ENCODE data around the gene IGSF9B. TPM values are rescaled to one million over a fixed set of nuclear protein-coding genes. Genes with fewer than 3 reads are reported as not detected.

The IGSF9B gene
- total and polyA plus RNA-seq, 5 experiments from 2014 or later = 0.35 to 16.1 (median 2.2) TPM

DNA sequence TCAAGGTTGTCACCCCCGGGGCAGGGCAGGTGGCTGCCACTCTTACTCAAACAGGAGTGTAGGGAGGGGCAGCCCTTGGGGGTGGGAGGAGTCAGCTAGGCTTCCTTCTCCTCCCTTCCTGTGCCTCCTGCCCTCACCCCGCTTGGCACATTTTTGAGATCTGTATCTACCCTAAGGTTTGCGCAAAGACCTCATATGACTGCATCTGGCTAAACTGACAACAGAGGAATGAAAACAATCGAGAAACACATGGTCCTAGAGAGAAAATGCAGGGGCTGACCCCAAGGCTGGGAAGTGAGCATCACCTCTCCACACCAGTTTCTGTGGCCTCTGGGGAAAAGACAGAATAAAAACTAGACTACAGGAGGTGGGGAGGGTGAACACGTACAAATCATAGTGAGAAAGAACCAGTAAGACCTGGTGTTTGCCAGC lies 28.1 kb downstream of the IGSF9B start:
- POLR2A ChIA-PET = interaction anchor here (0.5 to 1.8 kb wide), 8 partner anchors 16 to 296 kb away, joined by 3 to 6 read pairs (median 3); partner anchors contain the start of genes NCAPD3 and VPS26B
- Mint-ChIP-seq H3K27me3 (no peaks in the 10 kb centered on the region), H3K36me3 (peaks cover 0 to 12% (median 11%) of the 10 kb centered on the region in 3 donors), H3K9me3 (no peaks in the 10 kb centered on the region), H3K4me3 (peak overlapping the region; percentile 5 to 94 (median 70)), H3K27ac (peak overlapping the region in 9 of 10 donors; percentile 29 to 83 (median 74)), H3K4me1 (peaks cover 11 to 19% (median 18%) of the 10 kb centered on the region in 4 donors)
- peak in 6 of 10 donors; percentile 27 to 37 (median 32) for DNase-seq
- ATAC-seq = peak; percentile 67 to 69

DNA sequence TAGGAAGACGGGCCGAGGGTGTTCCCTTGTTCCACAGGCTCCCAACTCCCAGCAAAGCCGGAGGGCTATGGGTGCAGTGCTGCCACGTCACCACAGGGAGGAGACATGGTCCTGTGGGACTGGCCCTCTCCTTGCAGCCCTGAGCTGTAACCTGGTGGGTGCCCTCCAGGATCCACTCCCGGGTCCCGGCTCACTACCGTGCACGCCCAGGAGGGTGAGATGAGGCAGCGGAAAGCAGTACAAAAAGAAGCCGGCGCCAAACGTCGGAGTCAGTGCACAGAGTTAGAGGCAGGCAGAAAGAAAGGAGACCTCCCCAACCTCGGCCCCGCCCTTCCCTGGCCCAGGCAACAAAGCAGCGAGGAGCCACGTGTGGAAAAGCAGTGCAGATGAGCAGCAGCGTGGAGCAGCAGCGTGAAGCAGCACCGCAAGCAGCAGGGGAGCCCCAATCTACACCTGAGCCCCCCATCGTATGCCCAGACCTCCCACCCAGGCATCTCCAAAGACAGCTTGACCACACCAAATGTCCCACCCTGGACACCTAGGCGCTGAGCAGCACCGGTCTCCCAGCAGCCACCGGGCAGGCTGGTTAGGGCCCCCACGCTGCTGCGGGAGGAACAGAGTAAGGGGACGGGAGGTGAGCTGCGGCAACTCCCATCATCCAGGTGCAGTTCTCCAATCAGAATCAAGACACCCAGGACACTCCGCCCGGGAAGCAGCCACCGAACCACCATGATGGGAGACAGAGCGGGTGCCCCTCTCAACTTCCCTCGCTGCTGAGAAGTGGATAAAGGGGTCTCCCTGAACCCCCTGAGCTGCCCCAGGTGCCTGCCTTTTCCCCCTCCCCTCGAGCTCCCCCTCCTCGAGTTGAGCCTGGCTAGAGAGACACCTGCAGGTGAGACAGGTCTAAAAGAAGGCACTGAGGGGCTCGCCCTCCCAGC lies 28.8 kb downstream of the IGSF9B start:
- H3K9me3 Mint-ChIP-seq = no peaks in the 10 kb centered on the region
- ATAC-seq = peak; percentile 86 to 88
- H3K27me3 Mint-ChIP-seq = no peaks in the 10 kb centered on the region
- DNase-seq = peak; percentile 42 to 81 (median 65)
- peak overlapping the region; percentile 76 to 94 (median 86) for H3K4me3 Mint-ChIP-seq
- H3K4me1 Mint-ChIP-seq = peaks cover 11 to 19% (median 18%) of the 10 kb centered on the region in 4 donors
- POLR2A ChIA-PET = interaction anchor here (0.5 to 1.8 kb wide), 9 partner anchors 17 to 296 kb away, joined by 3 to 6 read pairs (median 3); partner anchors contain the start of genes NCAPD3 and VPS26B
- H3K27ac Mint-ChIP-seq = peak overlapping the region; percentile 43 to 91 (median 80)
- H3K36me3 Mint-ChIP-seq = peaks cover 0 to 16% (median 11%) of the 10 kb centered on the region in 3 donors

DNA sequence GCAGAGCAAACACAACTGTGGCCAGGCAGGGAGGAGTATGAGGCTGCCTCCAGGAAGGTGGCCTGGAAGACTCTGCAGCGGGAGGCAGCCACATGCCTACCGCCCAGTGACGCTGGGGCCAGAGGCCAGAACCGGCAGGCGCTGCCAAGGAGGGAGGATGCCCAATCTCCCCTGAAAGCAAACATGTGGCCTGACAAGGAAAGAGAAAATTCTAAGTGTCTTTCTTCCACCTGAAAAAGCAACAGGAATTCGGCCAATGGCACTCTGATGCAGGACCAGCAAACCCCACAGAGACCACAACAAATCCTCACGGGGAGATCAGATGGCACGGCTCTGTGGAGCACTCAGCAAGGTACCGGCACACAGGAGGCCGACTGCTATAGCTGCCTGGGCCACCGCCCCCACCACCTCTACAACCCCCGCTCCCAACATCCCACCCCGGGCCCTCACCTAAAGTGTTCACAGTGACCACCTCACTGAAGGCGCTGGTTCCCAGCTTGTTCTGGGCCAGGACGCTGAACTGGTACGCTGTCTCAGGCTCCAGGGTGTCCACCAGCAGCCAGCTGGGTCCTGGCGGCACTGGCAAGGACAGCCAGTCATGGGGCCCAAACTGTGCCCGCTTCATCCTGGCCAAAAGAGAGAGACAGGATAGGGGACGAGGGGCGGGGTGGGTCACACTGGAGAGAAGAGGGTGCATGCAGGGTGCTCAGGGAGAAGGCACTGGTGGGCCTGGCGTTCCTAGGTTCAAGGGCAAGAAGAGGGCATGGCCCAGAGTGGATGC lies 30.1 kb downstream of the IGSF9B start:
- peaks cover 4 to 20% (median 15%) of the 10 kb centered on the region in 3 donors for H3K36me3 Mint-ChIP-seq

DNA sequence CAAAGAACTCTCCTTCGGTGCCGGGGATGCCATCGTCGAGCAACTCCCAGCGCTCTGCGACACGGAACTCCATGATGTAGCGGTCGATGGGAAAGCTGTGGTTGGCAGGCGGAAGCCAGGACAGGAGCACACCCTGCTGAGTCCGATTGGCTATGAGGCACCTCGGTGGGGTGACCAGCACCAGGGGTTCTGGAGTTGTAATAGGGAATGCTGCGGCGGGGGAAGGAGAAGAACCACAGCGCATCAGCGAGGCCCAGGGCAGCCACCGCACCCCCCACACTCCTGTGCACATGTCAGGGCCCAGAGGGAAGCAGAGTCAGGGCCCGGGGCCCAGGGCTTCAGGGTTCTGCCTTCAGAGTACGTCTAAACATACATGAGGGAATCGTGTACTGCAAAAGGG lies 31.0 kb downstream of the IGSF9B start:
- Mint-ChIP-seq H3K9me3 (no peaks in the 10 kb centered on the region), H3K27ac (no peak overlapping the region), H3K4me1 (peaks cover 11 to 19% (median 18%) of the 10 kb centered on the region in 4 donors), H3K4me3 (no peak overlapping the region), H3K36me3 (peaks cover 5 to 23% (median 17%) of the 10 kb centered on the region in 3 donors), H3K27me3 (no peaks in the 10 kb centered on the region)
- DNase-seq (no peak), ATAC-seq (no peak)
- POLR2A ChIA-PET = no interaction called here

More for the DNA sequence above, 30.1 kb downstream of the IGSF9B start:
- H3K4me3 Mint-ChIP-seq = peak overlapping the region in 2 of 10 donors; percentile 6 to 79
- peak overlapping the region in 1 of 10 donors; percentile 44 for H3K27ac Mint-ChIP-seq
- peaks cover 11 to 19% (median 18%) of the 10 kb centered on the region in 4 donors for H3K4me1 Mint-ChIP-seq
- no peaks in the 10 kb centered on the region for H3K27me3 Mint-ChIP-seq
- H3K9me3 Mint-ChIP-seq = no peaks in the 10 kb centered on the region
- POLR2A ChIA-PET = interaction anchor here (1.8 kb wide), 2 partner anchors 111 to 298 kb away, joined by 6 read pairs; partner anchors contain the start of genes NCAPD3 and VPS26B
- ATAC-seq (no peak), DNase-seq (no peak)

DNA sequence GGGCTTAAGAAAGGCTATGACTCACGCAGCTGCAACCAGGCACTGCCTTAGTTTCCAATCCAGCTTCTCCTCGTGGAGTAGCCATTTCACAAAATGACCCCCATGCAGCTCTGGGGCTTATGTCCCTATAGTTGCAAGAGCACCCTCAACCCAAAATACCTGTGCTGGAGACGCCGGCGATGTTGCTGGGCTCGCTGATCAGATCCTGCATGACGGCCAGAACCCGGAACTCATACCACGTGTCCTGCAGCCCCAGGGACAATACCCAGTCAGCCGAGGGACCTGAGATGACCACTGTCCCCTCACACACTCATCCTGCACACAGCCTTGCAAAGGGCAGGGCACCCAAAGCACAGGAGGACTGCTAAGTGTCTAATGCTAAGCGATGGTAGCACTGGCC lies 32.1 kb downstream of the IGSF9B start:
- POLR2A ChIA-PET = no interaction called here
- Mint-ChIP-seq H3K27me3 (no peaks in the 10 kb centered on the region), H3K27ac (peak overlapping the region in 1 of 10 donors; percentile 11), H3K4me3 (no peak overlapping the region), H3K9me3 (no peaks in the 10 kb centered on the region), H3K4me1 (peaks cover 11 to 19% (median 18%) of the 10 kb centered on the region in 4 donors), H3K36me3 (peaks cover 5 to 25% (median 17%) of the 10 kb centered on the region in 3 donors)
- DNase-seq (no peak), ATAC-seq (no peak)

DNA sequence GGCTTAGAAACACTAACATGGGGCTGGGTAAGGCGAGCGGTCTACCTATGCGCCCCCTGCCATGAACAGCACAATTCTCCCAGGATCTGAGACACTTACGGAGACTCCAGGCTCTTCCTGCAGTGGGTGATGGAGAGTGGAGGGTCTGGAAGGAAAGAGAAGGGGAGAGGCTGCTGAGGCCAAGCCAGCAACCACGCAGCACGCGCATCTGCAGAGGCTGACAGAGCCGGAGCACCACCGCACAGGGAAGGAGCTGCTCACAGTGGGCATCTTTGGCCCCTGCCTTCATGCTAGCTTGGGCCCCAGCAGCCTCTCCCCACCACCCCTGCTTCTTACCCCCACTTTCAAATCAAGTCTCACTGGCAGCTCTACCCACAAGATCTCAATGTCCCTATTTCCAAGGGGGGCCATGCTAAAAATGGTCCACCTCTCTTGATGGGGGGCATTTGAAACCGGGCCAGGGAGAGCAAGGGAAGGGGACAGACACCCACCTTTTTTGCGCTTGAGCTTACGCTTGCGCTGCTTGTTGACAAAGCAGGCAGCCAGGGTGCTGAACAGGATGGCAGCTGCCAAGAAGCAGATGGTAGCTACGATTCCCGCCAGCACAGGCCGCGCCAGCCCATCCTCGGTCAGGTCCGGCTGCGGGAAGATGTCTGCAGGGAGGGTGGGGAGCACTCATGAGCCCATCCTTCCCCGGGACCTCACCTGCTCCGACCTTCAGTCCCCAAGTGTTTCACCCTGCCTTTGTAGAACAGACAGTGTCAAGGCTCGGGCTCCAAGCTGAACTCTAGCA lies 34.5 kb downstream of the IGSF9B start:
- peaks cover 5 to 25% (median 20%) of the 10 kb centered on the region in 3 donors for H3K36me3 Mint-ChIP-seq
- H3K27ac Mint-ChIP-seq = no peak overlapping the region
- POLR2A ChIA-PET = no interaction called here
- H3K4me3 Mint-ChIP-seq = no peak overlapping the region
- DNase-seq (no peak), ATAC-seq (no peak)
- H3K4me1 Mint-ChIP-seq = peaks cover 0 to 8% (median 4%) of the 10 kb centered on the region in 4 donors
- peaks cover 0 to 4% (median 0%) of the 10 kb centered on the region in 5 donors for H3K27me3 Mint-ChIP-seq
- H3K9me3 Mint-ChIP-seq = no peaks in the 10 kb centered on the region

DNA sequence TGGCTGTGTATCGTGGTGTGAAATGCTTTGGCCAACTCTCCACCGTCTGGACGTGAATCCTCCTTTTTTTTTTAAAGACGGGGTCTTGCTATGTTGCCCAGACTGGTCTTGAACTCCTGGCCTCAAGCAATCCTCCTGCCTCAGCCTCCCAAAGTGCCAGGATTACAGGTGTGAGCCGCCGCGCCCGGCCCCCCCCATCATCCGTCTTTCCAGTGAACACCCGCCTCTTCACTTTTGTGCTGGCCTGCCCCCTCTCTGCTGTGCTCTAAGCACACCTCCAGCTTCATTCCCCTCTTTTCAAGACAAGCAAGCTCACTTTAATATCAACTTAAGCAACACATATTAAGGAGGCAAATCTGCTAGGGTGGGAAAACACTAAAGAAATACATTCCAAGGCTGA lies 35.3 kb downstream of the IGSF9B start:
- no peaks in the 10 kb centered on the region for H3K9me3 Mint-ChIP-seq
- peak overlapping the region in 2 of 10 donors; percentile 6 to 15 for H3K4me3 Mint-ChIP-seq
- H3K4me1 Mint-ChIP-seq = peaks cover 0 to 8% (median 4%) of the 10 kb centered on the region in 4 donors
- POLR2A ChIA-PET = interaction anchor here (0.7 kb wide), 1 partner anchor 230 kb away, joined by 3 read pairs; no protein-coding TSS in a partner anchor
- H3K27ac Mint-ChIP-seq = peak overlapping the region in 2 of 10 donors; percentile 11 to 82
- H3K27me3 Mint-ChIP-seq = peaks cover 0 to 4% (median 0%) of the 10 kb centered on the region in 5 donors
- ATAC-seq = no peak
- DNase-seq = no peak
- peaks cover 5 to 25% (median 20%) of the 10 kb centered on the region in 3 donors for H3K36me3 Mint-ChIP-seq

DNA sequence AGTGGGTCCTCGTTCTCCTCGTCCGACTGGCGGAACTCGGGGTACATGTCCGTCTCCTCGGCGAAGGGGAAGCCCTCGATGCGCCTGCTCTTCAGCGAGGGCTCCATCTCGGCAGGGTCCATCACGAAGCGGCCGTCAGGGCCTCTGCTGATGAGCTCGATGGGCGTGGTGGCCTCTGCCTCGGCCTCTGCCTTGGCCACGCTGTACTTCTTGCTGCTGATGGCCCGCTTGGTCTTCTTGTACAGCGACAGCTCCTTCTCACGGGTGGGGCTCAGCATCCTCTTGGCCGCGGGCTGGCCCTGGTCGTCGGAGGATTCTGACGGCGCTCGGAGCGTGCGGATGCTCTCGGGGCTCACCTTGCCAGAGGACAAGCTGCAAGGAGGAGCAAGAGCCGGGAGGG lies 35.7 kb downstream of the IGSF9B start:
- Mint-ChIP-seq H3K4me3 (peak overlapping the region in 2 of 10 donors; percentile 15 to 45), H3K27ac (peak overlapping the region in 1 of 10 donors; percentile 56), H3K27me3 (peaks cover 0 to 4% (median 0%) of the 10 kb centered on the region in 5 donors), H3K4me1 (peaks cover 0 to 8% (median 5%) of the 10 kb centered on the region in 4 donors), H3K9me3 (no peaks in the 10 kb centered on the region), H3K36me3 (peaks cover 5 to 25% (median 20%) of the 10 kb centered on the region in 3 donors)
- ATAC-seq (no peak), DNase-seq (no peak)
- POLR2A ChIA-PET = interaction anchor here (0.7 kb wide), 1 partner anchor 230 kb away, joined by 3 read pairs; no protein-coding TSS in a partner anchor

DNA sequence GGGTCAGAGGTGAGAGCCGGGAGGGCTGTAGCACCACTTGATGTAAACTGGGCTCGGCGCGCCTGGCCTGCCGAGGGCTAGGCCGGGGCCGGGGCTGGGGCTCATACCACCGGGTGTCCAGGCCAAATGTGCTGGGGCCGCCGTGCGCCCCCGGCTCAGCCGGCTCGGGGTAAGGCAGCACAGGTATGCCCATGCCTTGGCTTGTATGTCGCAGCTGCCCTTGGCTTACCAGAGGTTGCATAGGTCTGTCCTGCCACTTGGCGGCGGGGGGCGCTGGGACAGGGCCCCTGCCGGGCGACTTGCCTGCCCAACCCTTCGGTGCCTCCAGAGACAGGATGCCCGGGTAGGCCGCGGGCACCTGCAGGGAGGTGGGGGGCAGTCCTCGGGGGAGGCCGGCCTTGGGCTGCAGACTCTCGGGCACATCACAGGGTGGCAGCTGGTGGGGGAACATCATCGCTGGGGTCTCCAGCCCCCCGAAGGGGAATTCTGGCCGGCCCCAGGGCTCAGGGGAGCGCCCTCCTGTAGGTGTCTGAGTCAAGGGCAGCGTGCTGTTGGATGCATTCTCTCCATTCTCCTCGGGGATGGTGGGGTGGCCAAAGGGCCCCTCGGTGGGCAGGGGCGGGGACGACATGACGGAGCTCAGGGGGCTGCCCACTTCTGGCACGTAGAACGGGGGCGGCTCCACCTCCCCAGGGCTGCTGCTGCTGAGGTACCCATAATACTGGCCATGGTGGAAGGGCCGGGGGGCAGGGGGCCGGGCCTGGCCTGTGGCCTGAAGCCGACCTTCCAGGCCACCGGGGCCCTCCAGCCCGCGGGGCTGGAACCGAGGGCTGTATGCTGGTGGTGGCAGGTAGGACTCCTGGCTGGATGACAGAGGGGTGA lies 36.4 kb downstream of the IGSF9B start:
- no peak for DNase-seq
- ATAC-seq = no peak
- Mint-ChIP-seq H3K4me1 (peaks cover 0 to 8% (median 5%) of the 10 kb centered on the region in 4 donors), H3K9me3 (no peaks in the 10 kb centered on the region), H3K27ac (peak overlapping the region in 1 of 10 donors; percentile 56), H3K27me3 (peaks cover 0 to 4% (median 0%) of the 10 kb centered on the region in 5 donors), H3K36me3 (peaks cover 5 to 23% (median 15%) of the 10 kb centered on the region in 3 donors), H3K4me3 (peak overlapping the region in 5 of 10 donors; percentile 30 to 81 (median 73))
- POLR2A ChIA-PET = interaction anchor here (0.7 kb wide), 1 partner anchor 231 kb away, joined by 3 read pairs; no protein-coding TSS in a partner anchor

DNA sequence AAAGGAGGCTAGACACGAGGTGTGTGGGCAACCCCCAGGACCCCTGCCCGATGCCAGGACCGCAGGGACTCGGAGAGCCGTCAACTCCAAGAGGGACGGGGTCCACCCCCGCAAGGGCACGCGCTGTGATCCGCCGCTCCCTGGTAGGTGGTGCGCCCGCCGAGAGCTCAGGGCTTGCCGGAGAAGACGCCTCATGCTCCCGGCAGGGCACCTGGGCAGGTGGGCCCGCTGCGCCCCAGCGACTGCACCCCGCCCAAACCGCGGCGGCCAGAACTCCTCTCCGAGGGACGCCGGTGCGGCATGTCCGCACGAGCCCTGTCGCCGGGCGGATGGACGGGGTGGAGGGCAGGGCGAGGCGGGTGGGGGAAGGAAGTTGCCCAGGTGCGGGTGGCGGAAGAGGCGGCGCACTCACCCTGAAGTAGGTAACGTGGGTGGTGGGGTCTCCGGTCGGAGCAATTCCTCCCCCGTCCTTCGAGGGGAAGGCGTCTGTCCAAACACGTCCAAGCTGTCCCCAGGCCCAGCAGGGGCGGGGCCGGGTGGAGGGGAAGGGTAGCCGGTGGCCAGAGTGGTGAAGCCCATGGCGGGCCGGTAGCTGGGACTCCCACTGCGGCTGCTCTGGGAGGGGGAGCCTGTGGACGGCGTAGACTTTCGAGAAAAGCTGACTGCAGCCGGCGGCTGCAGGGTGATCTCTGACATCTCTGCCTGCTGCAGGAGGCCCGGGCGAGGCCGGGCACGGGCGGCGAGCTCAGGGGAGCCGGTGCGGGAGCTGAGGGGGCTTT lies 37.2 kb downstream of the IGSF9B start:
- Mint-ChIP-seq H3K36me3 (peaks cover 5 to 20% (median 10%) of the 10 kb centered on the region in 3 donors), H3K9me3 (no peaks in the 10 kb centered on the region), H3K27me3 (peaks cover 0 to 4% (median 0%) of the 10 kb centered on the region in 5 donors), H3K27ac (peak overlapping the region in 1 of 10 donors; percentile 52), H3K4me3 (peak overlapping the region in 8 of 10 donors; percentile 26 to 89 (median 76)), H3K4me1 (peaks cover 0 to 8% (median 5%) of the 10 kb centered on the region in 4 donors)
- POLR2A ChIA-PET = no interaction called here
- DNase-seq = peak in 1 of 10 donors; percentile 31
- peak; percentile 47 to 60 for ATAC-seq

Data from naive thymus-derived CD8-positive, alpha-beta T cell (primary cell).